GM23248 (cell line): Measurements from ENCODE around the gene HBS1L.

Experiments used
- EZH2 ChIP-seq: fragments of 200-600 bp; sonication (generic); IDR thresholded peaks from 2 replicates; pipeline ENCODE4 v1.6.1; 2018; ENCODE audit warnings: antibody characterized with exemption, mild to moderate bottlenecking; ENCODE audit not compliant: insufficient read depth, poor library complexity, severe bottlenecking
- EZH2phosphoT487 ChIP-seq: fragments of 200-600 bp; sonication (generic); IDR thresholded peaks from 2 replicates; pipeline ENCODE4 v1.6.1; 2018; ENCODE audit warnings: antibody characterized with exemption, moderate library complexity, mild to moderate bottlenecking, low read depth; ENCODE audit not compliant: insufficient read depth

GRCh38 chr6:135066397-135066796 lies 11.8 kb upstream of the HBS1L start:
- TF ChIP-seq EZH2 (no peak), EZH2phosphoT487 (no peak)
